Measurements from ENCODE around the gene PRKN. TPM values are rescaled to one million over a fixed set of nuclear protein-coding genes. Genes with fewer than 3 reads are reported as not detected.
"Not testable (repeated sequence)": the region's sequence is repeated elsewhere in the genome, so short reads cannot be mapped to it uniquely, and the experiment has no call there.

The PRKN gene
- total RNA-seq, 1 experiment from 2014 or later, result 0.46 TPM

DNA sequence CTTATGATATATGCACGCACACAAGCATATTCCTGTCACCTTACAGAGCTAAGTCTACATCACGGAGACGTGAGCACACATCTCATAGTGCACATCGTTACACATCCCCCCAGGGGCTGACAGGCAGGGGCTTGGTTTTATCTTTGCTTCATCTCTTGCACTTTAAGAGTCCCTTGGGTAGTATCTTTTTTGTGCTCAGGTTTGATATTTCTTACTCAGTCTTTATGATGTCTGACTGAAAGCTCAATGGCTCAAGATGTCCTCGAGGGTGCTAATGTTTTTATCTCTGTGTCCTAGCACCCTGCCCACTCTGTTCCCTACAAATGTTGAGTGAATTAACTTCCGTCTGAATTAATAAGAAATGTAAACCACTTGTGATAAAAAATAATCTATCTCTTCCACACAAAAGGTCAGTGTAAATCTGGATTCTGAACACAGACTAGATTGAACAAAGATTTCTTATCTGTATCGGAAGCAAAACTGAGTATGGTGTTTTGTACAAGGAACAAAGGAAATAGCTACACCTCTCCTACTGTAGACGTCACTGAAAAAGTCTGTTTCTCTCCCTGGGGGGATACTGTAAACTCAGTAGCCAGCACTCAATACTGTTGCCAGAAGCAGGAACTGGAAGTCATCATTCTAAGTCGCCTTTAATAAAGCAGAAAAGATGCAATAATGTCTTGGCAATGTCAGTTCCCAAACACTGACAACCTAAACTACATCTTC is 195.1 kb downstream of the PRKN start:
- Histone ChIP-seq H3K9me3 (ENCODE audit: control insufficient read depth, insufficient read depth, low read depth, low read length) (no peaks in the 10 kb centered on the region), H3K27me3 (ENCODE audit: control insufficient read depth, insufficient read depth, low read length) (no peaks in the 10 kb centered on the region), H3K4me3 (ENCODE audit: low read depth in 2 of 2, low read length in 2 of 2) (no peak overlapping the region), H3K27ac (ENCODE audit: low read length) (no peak overlapping the region), H3K36me3 (ENCODE audit: control insufficient read depth, insufficient read depth, low read length) (no peaks in the 10 kb centered on the region), H3K4me1 (ENCODE audit: control insufficient read depth, insufficient read depth, low read length) (no peaks in the 10 kb centered on the region)
- in situ Hi-C loops (cut with HindIII; ENCODE audit: low pct_unique_long_range_greater_than_20kb, low sequenced_read_pairs), result no loop called here
- DNase-seq (ENCODE audit: low read depth, low spot score), result no peak
- ChIA-PET CTCF (interaction anchor here (0.7 kb wide), 1 partner anchor 11 kb away, joined by 3 read pairs; no protein-coding TSS in a partner anchor), POLR2A (no interaction called here)
- ATAC-seq, result no peak
- no peak for TF ChIP-seq REST (IDR thresholded peaks at IDR 0.05; ENCODE audit: insufficient read depth in 1 of 2, low read depth in 2 of 2, low read length in 1 of 2)
- TF ChIP-seq POLR2AphosphoS5 (IDR thresholded peaks at IDR 0.05; ENCODE audit: low read depth, low read length), result no peak
- TF ChIP-seq SIN3A (IDR thresholded peaks at IDR 0.05; ENCODE audit: borderline replicate concordance, insufficient read depth, low read depth, low read length), result no peak
- TF ChIP-seq TCF7L2 (IDR thresholded peaks at IDR 0.05; ENCODE audit: low read depth, low read length), result no peak
- TF ChIP-seq, protein P1, sequence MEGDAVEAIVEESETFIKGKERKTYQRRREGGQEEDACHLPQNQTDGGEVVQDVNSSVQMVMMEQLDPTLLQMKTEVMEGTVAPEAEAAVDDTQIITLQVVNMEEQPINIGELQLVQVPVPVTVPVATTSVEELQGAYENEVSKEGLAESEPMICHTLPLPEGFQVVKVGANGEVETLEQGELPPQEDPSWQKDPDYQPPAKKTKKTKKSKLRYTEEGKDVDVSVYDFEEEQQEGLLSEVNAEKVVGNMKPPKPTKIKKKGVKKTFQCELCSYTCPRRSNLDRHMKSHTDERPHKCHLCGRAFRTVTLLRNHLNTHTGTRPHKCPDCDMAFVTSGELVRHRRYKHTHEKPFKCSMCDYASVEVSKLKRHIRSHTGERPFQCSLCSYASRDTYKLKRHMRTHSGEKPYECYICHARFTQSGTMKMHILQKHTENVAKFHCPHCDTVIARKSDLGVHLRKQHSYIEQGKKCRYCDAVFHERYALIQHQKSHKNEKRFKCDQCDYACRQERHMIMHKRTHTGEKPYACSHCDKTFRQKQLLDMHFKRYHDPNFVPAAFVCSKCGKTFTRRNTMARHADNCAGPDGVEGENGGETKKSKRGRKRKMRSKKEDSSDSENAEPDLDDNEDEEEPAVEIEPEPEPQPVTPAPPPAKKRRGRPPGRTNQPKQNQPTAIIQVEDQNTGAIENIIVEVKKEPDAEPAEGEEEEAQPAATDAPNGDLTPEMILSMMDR (IDR thresholded peaks at IDR 0.05), result no peak
- intact Hi-C loops (cut with micrococcal nuclease; ENCODE audit: unreplicated experiment), result no loop called here
- BruUV-seq (replicated peaks), result no TSS peak

- H3K27ac ChIP-seq (ENCODE audit: low read length); ATAC-seq; CTCF ChIA-PET; DNase-seq (ENCODE audit: low read depth, low spot score); H3K9me3 ChIP-seq (ENCODE audit: control insufficient read depth, insufficient read depth, low read depth, low read length); intact Hi-C loops (cut with micrococcal nuclease; ENCODE audit: unreplicated experiment); H3K36me3 ChIP-seq (ENCODE audit: control insufficient read depth, insufficient read depth, low read length); in situ Hi-C loops (cut with HindIII; ENCODE audit: low pct_unique_long_range_greater_than_20kb, low sequenced_read_pairs); H3K4me1 ChIP-seq (ENCODE audit: control insufficient read depth, insufficient read depth, low read length); H3K27me3 ChIP-seq (ENCODE audit: control insufficient read depth, insufficient read depth, low read length); POLR2A ChIA-PET; BruUV-seq (replicated peaks); H3K4me3 ChIP-seq (ENCODE audit: low read depth in 2 of 2, low read length in 2 of 2): not testable (repeated sequence)
These were observed 196.2 kb downstream of the PRKN start for GRCh38 chr6:162531391-162531790.

DNA sequence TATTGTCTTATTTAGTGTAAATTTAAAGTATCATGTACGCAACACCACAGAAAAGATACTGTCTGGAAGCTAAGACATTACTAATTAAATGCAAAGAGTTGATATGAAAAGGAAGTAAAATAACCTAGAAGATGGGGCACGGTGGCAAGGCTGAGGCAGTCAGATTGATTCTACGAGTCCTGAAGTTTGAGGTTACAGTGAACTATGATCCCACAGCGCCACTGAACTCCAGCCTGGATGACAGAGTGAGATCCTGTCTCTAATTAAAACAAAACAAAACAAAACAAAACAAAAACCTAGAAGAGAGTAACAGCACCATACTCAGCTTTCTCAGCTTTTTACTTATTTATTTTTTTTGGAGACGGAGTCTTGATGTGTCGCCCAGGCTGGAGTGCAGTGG is 199.0 kb downstream of the PRKN start:
- intact Hi-C loops (cut with micrococcal nuclease; ENCODE audit: unreplicated experiment) (no loop called here), in situ Hi-C loops (cut with HindIII; ENCODE audit: low pct_unique_long_range_greater_than_20kb, low sequenced_read_pairs) (no loop called here)
- ATAC-seq (no peak), DNase-seq (ENCODE audit: low read depth, low spot score) (no peak)
- no peaks in the 10 kb centered on the region for H3K9me3 ChIP-seq (ENCODE audit: control insufficient read depth, insufficient read depth, low read depth, low read length)
- POLR2A ChIA-PET, result no interaction called here
- no peak overlapping the region for H3K27ac ChIP-seq (ENCODE audit: low read length)
- H3K27me3 ChIP-seq (ENCODE audit: control insufficient read depth, insufficient read depth, low read length), result no peaks in the 10 kb centered on the region
- CTCF ChIA-PET, result no interaction called here
- no TSS peak for BruUV-seq (replicated peaks)
- no peaks in the 10 kb centered on the region for H3K36me3 ChIP-seq (ENCODE audit: control insufficient read depth, insufficient read depth, low read length)
- H3K4me1 ChIP-seq (ENCODE audit: control insufficient read depth, insufficient read depth, low read length), result no peaks in the 10 kb centered on the region
- no peak overlapping the region for H3K4me3 ChIP-seq (ENCODE audit: low read depth in 2 of 2, low read length in 2 of 2)
- TF ChIP-seq POLR2AphosphoS5 (IDR thresholded peaks at IDR 0.05; ENCODE audit: low read depth, low read length) (no peak), SIN3A (IDR thresholded peaks at IDR 0.05; ENCODE audit: borderline replicate concordance, insufficient read depth, low read depth, low read length) (no peak), TCF7L2 (IDR thresholded peaks at IDR 0.05; ENCODE audit: low read depth, low read length) (no peak), REST (IDR thresholded peaks at IDR 0.05; ENCODE audit: insufficient read depth in 1 of 2, low read depth in 2 of 2, low read length in 1 of 2) (no peak)
- TF ChIP-seq, protein P1 (IDR thresholded peaks at IDR 0.05), result no peak
